ENCODE results near the gene ROCK2. TPM values are rescaled to one million over a fixed set of nuclear protein-coding genes. Genes with fewer than 3 reads are reported as not detected.
"Not testable (repeated sequence)": the region's sequence is repeated elsewhere in the genome, so short reads cannot be mapped to it uniquely, and the experiment has no call there.

The ROCK2 gene
- total and polyA plus RNA-seq, 9 of the 15 experiments (the other 6 are each of a cell fraction or from before 2014, with no cell fraction given), result 4.9 to 30.6 (median 14.3) TPM

DNA sequence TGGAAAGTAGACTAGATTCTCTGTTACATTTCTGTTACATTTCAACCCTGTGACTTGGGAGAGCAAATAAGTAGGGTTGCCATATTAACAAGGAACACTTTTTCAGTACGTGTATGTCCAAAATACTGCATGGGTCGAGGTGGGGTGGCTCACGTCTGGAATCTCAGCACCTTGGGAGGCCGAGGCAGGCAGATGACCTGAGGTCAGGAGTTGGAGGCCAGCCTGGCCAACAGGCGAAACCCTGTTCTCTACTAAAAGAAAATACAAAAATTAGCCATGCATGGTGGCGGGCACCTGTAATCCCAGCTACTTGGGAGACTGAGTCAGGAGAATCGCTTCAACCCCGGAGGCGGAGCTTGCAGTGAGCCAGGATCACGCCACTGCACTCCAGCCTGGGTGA is 178.0 kb downstream of the ROCK2 start (continued):
- TF ChIP-seq, protein P1, sequence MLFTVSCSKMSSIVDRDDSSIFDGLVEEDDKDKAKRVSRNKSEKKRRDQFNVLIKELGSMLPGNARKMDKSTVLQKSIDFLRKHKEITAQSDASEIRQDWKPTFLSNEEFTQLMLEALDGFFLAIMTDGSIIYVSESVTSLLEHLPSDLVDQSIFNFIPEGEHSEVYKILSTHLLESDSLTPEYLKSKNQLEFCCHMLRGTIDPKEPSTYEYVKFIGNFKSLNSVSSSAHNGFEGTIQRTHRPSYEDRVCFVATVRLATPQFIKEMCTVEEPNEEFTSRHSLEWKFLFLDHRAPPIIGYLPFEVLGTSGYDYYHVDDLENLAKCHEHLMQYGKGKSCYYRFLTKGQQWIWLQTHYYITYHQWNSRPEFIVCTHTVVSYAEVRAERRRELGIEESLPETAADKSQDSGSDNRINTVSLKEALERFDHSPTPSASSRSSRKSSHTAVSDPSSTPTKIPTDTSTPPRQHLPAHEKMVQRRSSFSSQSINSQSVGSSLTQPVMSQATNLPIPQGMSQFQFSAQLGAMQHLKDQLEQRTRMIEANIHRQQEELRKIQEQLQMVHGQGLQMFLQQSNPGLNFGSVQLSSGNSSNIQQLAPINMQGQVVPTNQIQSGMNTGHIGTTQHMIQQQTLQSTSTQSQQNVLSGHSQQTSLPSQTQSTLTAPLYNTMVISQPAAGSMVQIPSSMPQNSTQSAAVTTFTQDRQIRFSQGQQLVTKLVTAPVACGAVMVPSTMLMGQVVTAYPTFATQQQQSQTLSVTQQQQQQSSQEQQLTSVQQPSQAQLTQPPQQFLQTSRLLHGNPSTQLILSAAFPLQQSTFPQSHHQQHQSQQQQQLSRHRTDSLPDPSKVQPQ (CRISPR knock-in tag; IDR thresholded peaks at IDR 0.05; ENCODE audit: borderline replicate concordance), result no peak
- no peak for TF ChIP-seq MCM3 (IDR thresholded peaks at IDR 0.05)

DNA sequence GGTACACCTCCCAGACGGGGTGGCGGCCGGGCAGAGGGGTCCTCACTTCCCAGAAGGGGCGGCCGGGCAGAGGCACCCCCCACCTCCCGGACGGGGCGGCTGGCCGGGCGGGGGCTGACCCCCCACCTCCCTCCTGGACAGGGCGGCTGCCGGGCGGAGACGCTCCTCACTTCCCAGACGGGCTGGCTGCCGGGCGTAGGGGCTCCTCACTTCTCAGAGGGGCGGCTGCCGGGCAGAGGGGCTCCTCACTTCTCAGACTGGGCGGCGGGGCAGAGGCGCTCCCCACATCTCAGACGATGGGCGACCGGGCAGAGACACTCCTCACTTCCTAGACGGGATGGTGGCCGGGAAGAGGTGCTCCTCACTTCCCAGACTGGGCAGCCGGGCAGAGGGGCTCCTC is 179.4 kb downstream of the ROCK2 start:
- H2AFZ ChIP-seq (ENCODE audit: low read depth, low read length); H3K4me1 ChIP-seq (replicated peaks in 1 of 2; ENCODE audit: control insufficient read depth in 2 of 2, insufficient read depth in 2 of 2, low read length in 2 of 2); H3K9me1 ChIP-seq (ENCODE audit: control insufficient read depth, insufficient read depth, low read length); intact Hi-C loops (cut with micrococcal nuclease); H3K27ac ChIP-seq (ENCODE audit: extremely low read depth, low read depth, low read length); in situ Hi-C loops (cut with MboI); H3K27me3 ChIP-seq (ENCODE audit: control insufficient read depth in 2 of 2, insufficient read depth in 2 of 2, low read length in 2 of 2); CTCF ChIA-PET (ENCODE audit: low intra/inter-chr PET ratio); H3K9ac ChIP-seq (ENCODE audit: insufficient read depth in 1 of 2, low read depth in 2 of 2, low read length in 2 of 2); H3K9me3 ChIP-seq (replicated peaks; ENCODE audit: control insufficient read depth, insufficient read depth, low read depth, low read length); H4K20me1 ChIP-seq (replicated peaks; ENCODE audit: control insufficient read depth, insufficient read depth, low read length); ATAC-seq; H3K4me3 ChIP-seq; DNase-seq (ENCODE audit: extremely low read depth in 1 of 4, low spot score in 3 of 4); H3K79me2 ChIP-seq (ENCODE audit: control insufficient read depth, insufficient read depth, low read length); H3K4me2 ChIP-seq (ENCODE audit: insufficient read depth, low read length); BruUV-seq (replicated peaks); H3K36me3 ChIP-seq (ENCODE audit: control insufficient read depth, insufficient read depth, low read length); FAIRE-seq: not testable (repeated sequence)
- WGBS (ENCODE audit: insufficient coverage, low coverage, missing lambda C conversion rate), result 38% methylated on average over 6 of the region's 28 CpGs
- POLR2A ChIA-PET, result interaction anchor here (1.3 kb wide), 1 partner anchor 11 kb away, joined by 4 read pairs; no protein-coding TSS in a partner anchor
